GDM1 (cell line): ENCODE measurements around the gene PKNOX2.

Experiments used
- DNase-seq: peaks from one replicate; lab custom pipeline; 2025; lab: John Stamatoyannopoulos, UW

Gene PKNOX2

DNA sequence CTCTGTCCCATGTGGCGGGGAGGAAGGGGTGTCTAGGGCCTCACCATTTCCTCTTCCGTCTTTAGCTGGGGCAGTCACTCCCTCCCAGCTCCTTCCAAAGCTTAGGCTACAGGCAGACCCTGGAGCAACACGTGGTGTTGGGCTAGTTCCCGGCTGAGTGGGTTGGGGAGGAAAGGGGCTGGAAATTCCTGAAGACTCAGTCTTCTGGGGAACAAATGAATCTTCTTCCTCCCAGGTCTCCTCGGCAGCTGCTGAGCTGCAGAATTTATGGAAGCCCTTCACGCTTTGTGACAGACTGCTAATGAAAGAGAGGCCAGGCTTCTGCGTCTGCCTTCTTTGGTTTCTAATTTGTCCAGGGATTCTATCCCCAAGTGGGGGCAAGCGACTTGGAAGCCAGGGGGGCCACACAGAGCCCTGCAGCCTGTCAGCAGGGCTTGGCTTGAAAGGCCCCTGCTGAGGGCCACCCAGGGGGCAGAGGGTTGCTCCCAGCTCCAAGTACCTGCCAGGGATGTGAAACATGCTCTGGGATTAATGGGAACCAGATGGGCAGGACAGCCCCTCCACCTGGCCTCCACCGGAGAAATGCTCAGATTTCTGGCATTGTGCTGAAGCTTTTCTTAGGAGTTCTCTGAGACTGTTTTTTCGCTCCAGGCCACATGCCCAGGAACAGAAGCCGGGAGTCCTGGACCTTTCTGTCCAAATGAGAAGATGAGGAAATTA lies 123.1 kb downstream of the PKNOX2 start:
- no peak for DNase-seq

DNA sequence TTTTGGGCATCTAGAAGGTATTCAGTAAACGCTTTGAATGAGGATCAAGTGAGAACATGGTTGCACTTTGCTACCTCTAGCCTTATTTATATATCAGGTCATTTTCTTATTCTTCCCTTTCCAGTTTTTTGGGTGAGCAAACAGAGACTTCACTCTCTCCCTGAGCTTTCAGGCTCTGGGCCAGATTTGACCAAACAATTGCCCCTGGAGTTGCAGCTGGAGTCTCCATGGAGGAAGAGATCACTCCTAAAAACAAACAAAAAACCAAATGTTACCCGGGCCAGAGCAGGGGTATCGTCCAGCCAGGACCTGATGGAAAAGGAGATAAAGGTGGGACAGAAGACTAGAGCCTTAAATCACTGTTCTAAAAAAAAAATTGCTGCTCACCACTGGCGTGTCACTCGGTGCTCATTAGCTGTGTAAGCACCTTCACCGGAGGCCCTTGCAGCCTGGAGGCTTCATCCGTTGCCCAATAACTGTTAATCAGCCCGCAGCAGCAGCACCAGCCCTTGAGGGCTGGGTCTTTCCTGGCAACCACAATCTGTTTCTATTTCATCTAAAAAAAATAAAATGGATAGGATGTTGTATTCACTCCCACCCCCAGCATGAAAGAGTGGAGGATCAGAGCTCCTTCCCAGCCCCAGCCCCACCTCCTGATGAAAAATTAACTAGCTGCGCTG lies 125.0 kb downstream of the PKNOX2 start:
- no peak for DNase-seq

DNA sequence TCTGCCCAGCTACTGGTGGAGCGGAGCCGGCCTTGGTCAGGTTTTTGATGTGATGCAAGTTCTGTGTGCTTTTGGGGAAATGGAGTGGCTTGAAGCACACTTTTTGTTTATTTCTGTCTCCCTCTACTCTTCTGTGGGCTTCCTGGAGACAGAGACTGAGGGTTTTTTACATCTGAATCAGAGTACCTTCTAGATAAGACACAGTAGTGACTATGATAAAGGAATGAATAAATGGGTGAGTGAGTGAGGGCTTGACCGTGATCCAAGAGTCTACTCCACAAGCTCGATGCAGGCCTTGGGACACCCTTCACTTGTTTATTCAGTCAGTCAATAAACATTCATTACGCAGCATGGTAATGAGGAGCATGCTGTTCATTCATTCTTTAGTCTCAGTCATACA lies 125.7 kb downstream of the PKNOX2 start:
- DNase-seq: no peak

DNA sequence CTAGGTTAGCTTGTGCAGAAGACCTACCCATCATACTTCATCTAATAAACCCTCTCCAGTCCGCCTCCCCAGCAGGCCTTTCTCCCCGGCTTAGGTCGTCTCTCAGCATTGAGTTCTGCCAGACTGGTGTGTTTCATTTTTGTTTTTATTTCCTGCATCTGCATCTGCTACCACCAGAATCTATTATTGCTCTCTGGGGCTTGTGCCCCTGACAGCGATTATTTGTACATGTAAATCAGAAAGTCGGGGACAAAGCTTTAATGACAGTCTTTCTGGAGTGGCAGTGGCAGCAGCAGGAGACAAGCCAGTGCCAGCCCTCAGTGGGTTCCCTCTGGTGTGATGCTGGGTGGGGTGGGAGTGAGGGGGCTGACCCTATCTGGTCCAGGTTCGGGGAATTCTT lies 127.5 kb downstream of the PKNOX2 start:
- no peak for DNase-seq

DNA sequence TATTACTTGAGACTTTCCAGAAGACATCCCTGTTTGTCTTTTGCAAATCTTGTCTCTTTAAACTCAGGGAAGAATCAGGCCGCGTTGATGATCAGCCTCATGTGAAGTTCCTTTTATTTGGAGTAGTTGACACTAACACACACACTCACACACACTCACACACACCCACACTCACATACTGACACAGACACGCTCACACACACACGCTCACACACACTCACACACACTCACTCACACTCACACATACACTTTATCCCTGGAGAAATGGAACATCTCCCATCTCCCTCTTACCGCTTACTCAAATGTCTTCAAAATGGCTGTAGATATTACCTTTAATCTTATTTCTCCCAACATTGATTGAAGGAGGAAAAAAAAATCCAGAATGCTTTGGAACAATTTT lies 129.0 kb downstream of the PKNOX2 start:
- DNase-seq: no peak

DNA sequence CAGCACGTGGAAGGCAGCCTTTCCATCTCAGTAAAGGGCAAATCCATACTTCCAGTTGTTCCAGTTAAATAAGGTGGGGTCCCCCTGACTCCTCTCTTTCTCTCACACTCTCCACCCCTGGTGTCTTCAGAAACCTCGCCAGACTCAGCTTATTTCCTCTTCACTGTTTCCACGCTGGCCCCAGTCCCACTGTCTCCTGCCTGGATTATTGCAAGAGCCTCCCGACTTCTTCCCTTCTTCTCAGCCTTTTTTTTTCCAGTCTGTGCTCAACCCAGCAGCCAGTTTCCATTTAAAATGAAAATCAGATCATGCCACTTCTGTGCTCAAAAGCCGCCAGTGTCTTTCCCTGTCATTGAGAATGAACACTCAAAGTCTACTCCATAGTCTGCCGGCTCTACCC lies 131.4 kb downstream of the PKNOX2 start:
- no peak for DNase-seq

DNA sequence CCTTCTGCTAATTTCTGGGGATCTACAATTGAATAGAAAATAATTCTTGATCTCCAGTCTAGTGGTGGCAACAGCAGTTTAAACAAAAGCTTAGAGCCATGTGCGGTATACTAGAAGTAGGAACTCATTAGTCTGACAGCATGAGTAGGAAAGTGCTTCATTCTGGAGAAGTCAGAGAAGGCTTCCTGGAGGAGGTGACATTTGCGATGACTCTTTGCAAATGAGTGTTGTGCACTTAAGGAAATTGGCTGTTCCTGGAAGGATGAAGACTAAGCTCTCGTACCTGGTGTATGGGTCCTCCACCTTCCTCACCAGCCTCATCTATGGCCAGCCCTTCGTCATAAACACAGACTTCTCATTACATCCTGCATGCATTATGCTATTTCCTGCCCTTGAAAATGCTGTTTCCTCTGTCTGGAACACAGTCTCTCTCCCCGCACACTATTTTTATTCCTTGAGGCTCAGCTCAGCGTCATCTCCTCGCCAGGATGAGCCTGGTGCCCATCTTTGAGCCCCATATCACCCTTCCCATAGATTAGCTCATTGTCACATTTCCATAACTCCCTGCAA lies 132.9 kb downstream of the PKNOX2 start:
- DNase-seq: no peak

DNA sequence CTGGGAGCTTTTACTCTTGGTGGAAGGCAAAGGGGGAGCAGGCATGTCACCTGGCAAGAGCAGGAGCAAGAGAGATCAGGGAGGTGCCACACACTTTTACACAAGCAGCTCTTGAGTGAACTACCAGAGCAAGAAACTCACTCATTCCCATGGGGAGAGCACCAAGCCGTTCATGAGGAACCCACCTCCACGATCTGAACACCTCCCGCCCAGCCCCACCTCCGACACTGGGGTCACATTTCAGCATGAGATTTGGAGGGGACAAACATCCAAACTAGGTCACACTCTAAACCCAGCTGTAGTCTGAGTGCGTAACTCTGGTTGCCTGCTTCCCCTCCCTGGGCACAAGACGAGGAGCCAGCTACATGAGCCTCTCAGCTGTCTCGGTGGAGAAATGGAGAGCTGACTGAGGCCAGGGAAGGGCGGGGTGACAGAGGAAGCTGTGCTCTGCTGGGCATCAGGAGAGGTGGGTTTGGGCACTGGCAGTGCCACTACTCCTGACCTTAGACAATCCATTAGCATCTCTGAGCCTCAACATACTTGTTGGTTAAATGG lies 134.6 kb downstream of the PKNOX2 start:
- DNase-seq: no peak

DNA sequence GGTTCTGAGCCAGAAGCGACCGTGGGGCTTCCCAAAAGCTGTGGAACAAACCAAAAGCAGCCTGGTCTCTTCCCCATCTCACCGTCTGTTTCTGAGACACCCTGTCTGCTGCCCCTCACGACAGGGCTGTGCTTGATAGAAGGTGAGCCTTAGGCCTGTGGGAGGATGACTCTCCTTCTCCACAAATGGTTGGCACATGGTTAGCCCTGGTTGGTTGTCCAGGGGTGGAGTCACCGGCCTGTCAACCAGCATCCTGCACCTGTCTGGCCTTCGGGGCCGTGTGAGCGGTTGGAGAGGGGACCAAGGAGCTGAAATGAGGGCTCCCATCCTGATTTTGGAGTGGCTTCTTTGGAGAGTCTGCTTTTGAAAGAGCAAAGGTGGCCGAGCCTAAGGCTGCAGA lies 135.3 kb downstream of the PKNOX2 start:
- DNase-seq: no peak

DNA sequence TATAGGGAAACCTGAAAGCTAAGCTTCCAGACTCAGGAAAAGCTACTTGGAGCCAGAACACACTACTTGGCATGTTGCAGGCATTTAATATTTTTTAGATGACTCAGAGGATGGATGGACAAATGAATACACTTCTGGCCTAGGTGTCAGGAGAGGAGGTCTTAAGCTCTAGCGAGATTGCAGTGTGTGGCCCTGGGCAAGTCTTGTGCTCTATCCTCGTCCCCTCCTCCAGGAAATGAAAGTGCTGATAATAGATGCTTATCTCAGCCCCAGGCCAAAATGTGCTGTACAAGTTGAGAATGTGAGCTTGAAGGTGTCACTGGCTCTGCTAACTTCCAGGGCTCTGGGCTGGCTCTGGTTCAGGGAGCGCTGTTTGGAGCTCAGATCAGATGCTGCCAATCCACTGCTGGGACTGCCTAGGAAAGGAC lies 136.3 kb downstream of the PKNOX2 start:
- no peak for DNase-seq

DNA sequence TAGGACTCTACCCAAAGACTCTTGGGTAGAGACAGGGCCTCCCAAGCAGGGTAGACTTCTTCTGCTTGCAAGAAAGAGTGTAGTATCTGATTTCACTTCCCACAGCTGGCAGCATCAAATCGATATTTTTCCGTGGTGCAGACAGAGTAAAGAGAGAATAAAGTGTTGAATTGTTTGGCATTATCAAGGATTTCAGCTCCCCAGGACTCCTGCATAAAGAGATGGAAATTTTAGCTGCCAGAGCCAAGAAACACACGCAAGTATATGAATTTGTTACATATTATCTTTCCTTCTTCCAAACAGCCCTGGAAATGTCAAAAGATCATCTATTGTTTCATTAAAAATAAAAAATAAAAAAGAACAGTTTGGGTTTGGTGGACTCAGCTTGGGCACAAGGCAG lies 136.8 kb downstream of the PKNOX2 start:
- DNase-seq: no peak

DNA sequence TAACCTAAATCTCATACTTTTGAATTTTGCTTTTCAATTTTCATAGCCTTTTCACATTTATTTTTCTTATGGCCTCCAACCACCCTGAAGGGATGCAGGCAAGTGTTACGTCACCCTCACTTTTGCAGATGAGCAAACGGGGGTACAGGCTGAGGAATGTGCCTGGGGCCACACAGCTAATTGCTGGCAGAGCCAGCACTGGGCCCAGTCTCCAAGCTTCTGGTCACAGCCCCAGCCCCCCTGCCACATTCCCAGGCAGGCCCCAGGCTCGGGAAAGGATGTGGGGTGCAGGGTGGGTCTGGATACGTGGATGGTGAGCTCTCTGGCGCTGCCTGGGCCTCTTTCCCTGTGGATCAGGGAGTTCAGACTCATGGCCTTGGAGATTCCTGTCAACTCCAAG lies 138.6 kb downstream of the PKNOX2 start:
- DNase-seq: no peak

DNA sequence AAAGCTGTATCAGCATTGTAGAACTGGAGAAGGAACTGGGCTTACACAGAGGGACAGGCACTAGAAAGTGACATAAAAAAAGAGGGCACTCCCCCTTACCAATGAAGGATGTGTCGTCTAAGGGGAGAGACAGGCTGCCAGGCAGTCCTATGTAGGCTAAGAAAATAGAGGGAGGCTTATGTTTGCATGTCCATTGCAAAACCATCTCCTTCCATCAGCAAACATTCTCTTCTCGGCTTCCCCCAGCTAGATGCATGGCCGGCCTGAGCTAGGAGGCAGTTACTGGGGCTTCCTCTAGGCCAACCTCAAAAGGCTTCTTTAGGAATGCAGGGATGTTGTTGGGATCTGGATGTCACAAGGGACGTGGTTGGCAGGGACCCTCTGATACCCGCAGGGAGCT lies 139.1 kb downstream of the PKNOX2 start:
- no peak for DNase-seq

DNA sequence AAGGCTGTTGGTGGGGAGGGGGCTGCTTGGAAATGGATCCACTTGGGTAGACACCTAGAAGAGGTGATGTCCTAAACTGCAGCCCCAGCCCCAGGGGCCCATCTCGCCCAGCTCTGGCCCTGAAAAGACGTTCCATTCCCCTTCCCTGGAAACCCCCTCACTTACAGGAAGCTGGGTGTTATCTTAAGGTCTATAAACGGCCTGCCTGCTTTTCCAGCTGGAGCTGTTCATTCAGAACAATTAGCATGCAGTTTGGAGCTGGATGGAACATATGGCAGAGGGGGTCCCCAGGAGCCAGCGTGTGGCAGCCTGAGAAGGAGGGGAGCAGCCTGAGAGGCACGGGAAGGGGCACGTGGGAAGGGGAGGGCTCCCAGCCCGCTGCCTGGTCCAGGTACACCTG lies 139.6 kb downstream of the PKNOX2 start:
- DNase-seq: no peak

DNA sequence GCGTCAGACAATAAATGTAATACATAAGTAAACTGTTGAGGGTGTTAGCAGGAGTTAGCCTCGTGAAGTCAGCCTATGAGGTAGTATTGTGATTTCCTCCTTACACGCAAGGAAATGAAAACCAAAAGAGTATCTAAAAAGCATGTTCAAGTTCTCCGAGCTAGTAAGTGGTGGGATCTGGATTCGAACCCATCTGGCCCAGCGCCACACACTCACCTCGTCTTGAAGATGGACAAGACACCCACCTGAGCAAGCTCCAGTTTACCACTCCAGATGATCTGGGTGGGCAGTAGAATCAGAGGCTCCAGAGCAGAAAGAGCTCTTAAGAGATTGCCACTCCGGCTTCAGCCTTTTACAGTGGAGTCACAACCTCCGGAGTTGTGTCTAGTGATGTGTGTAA lies 140.3 kb downstream of the PKNOX2 start:
- DNase-seq: no peak

DNA sequence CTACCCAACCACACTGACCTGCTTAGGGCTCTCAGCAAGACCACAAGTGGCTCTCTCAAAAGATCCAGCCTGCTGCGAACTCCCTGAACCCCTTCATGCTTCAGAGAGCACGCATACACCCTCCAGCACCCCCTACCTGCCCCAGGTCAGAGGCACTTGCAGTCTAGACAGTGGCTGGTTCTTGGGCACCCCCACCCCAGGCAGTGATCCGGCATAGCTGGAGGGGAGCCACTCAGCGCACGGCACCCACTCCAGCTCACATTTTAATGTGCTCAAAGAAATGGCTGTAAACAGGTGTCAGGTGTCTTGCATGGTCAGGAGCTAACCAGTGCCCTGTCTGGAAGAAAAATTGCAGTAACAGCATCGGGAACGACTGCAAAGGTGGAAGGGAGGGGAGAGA lies 140.8 kb downstream of the PKNOX2 start:
- DNase-seq: no peak

DNA sequence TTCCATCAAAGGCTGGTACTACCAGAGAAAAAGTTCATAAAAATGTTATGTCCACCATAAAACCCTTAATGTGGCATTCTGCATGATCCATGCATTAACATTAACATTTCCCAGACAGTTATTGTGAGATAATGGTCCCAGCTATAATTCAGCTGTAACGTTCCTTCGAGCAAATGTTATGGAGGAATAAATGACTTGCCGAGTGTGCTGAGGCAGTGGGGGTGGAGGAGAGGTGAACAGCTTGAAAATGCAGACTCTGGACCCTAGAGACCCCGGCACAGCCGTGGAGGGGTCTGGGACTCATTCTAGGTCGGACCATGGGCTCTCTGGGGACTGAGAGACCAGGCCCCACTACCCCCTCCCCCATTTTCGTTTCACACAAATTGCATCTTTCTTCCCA lies 141.9 kb downstream of the PKNOX2 start:
- DNase-seq: no peak

DNA sequence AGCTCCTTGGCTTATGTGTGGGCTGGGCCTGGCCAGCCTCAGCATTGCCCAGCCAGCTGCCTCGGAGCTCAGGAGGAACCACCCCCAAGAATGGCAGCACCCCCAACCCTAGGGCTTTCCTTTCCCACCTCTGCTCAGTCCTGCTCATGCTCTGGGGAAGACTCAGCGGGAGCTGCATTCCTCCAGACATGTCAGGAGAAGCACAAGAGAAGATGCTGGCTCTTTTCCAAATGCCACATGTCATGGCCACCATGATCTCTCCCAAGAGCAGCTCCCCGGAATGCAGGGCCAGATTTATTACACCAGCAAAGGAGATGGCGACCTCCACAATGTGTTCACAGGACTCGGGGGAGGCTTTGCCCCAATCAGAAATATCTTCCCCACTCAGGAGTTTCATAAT lies 143.7 kb downstream of the PKNOX2 start:
- DNase-seq: no peak

DNA sequence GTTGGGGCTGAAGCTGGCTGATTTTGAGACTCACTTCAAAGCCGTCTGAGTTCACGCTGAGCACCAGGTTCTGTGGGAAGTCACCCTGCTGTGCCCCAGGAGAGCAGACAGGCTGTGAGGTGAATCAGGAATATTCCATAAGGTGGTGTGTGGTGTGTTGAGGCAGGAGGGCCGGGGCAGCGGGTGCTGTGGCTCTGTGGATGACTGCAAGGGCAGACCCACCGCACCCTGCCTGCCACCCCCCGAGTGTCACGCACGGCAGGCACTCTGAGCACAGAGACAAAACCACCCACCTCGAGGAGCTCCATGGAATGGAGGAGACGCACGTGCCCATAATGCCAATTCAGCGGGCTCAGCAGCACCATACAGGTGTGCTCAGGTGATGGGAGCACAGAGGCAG lies 147.8 kb downstream of the PKNOX2 start:
- no peak for DNase-seq

DNA sequence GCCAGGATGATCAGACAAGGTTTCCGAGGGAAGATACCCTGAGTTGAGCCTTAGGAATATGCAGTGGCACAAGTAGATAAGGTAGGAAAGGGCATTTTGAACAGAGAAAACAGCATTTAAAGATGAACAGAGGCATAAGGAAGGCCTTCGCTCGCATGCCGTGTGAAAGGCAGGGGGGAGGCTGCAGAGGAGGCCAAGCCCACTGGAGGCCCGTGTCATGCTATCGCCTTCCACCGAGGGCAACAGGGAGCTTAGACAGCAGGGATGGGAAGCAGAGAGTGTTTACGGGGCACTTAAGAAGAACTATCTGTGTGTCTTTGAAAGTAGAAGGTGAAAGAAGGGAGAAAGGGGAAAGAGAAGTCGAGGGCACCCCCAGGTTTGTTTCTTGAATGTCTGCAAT lies 148.3 kb downstream of the PKNOX2 start:
- no peak for DNase-seq

DNA sequence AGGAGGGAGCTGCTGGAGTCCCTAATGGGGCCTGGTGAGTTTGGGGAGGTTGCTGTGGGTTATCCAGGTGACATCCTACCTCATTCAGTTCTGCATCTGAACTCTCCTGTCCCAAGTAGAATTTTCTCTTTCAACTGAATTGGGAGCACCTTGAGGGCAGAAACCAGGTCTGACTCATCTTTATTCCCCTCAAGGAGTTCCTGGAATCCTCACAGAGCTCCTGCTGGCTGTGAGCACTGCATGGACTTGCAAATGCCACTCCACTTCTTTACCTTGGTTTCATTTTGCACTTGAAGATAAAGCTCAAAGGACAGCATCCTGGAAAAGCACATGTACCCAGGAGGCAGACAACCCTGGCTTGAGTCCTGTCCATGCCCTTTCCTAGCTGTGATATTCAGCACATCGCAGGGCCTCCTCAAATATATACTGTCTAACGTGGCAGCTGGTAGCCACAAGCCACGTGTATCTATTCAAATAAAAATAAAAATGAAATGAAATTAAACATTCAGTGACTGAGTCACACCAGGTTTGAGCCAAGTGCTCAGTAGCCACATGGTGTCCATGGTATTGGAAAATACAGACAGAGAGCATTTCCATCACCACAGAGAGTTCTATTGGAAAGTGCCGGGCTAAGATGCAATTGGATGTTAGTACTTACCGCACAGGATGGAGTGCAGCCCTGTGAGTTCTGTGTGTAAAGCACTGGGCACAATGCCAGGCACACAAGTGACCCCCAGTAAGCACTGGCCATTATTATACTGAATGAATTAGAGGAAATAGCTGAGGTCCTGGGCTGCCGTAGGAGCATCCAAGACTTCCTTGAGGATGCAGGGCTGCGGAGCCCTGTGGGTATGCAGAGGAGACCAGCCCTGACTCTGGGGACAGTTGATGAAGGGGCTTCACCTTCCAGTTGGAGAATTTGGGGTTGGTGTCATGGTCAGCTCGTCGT lies 149.0 kb downstream of the PKNOX2 start:
- no peak for DNase-seq
